MM.1S (cell line): ENCODE results near the gene PM20D1.

Experiments used
- CTCF ChIP-seq: fragments of 300-600 bp; sonication (generic); IDR thresholded peaks from 2 replicates; pipeline ENCODE4 v1.5.1; 2016; ENCODE audit warnings: antibody characterized with exemption, low read length, mixed read lengths
- EZH2 ChIP-seq: fragments of 300-600 bp; sonication (generic); optimal IDR thresholded peaks from 2 replicates; pipeline ENCODE3; 2017; ENCODE audit warnings: low read depth, mild to moderate bottlenecking, antibody characterized with exemption, low read length, mixed read lengths

GRCh38 chr1:205800427-205800826 is 49.5 kb downstream of the PM20D1 start:
- no peak for TF ChIP-seq CTCF
- TF ChIP-seq EZH2, result no peak
